Stomach smooth muscle (tissue), 2 donors: ENCODE measurements around the gene DENND2D.

ENCODE experiments used
- H3K27ac ChIP-seq: one replicate; pipeline ENCODE4 v1.7.0; 2013; ENCODE audit warnings: mild to moderate bottlenecking, low read length, inconsistent platforms
- H3K27me3 ChIP-seq, 2 donors: one replicate each; pipeline ENCODE4 v1.7.0; 2013; ENCODE audit warnings: low read length in 2 of 2; ENCODE audit not compliant: insufficient read depth in 2 of 2, control insufficient read depth in 1 of 2
- H3K36me3 ChIP-seq, 2 donors: one replicate each; pipeline ENCODE4 v1.7.0; 2013; ENCODE audit warnings: low read length in 2 of 2; ENCODE audit not compliant: control insufficient read depth in 2 of 2, insufficient read depth in 2 of 2
- H3K4me1 ChIP-seq: one replicate; pipeline ENCODE4 v1.7.0; 2013; ENCODE audit warnings: low read length; ENCODE audit not compliant: control insufficient read depth, insufficient read depth
- H3K4me3 ChIP-seq, 2 donors: one replicate each; pipeline ENCODE4 v1.7.0; 2013; ENCODE audit warnings: low read length in 2 of 2
- H3K9ac ChIP-seq, 2 donors: one replicate each; pipeline ENCODE4 v1.7.0; 2013; ENCODE audit warnings: low read length in 2 of 2, mild to moderate bottlenecking in 1 of 2
- H3K9me3 ChIP-seq, 2 donors: one replicate each; pipeline ENCODE4 v1.7.0; 2013; ENCODE audit warnings: low read length in 2 of 2; ENCODE audit not compliant: control insufficient read depth in 2 of 2
- donor health status: healthy.
- donor health status: Pancreatic carcinoma.

Gene DENND2D

GRCh38 chr1:111201275-111202090 lies 1.0 kb upstream of the DENND2D start:
- Histone ChIP-seq H3K4me3 (no peak overlapping the region), H3K27me3 (peaks cover 8 to 18% of the 10 kb centered on the region in 2 donors), H3K27ac (no peak overlapping the region), H3K9ac (no peak overlapping the region), H3K4me1 (peaks cover 10% of the 10 kb centered on the region), H3K36me3 (no peaks in the 10 kb centered on the region), H3K9me3 (no peaks in the 10 kb centered on the region)

- no peaks in the 10 kb centered on the region for H3K36me3 ChIP-seq
- no peak overlapping the region for H3K9ac ChIP-seq
- no peak overlapping the region for H3K4me3 ChIP-seq
- peaks cover 10% of the 10 kb centered on the region for H3K4me1 ChIP-seq
- no peaks in the 10 kb centered on the region for H3K9me3 ChIP-seq
- H3K27ac ChIP-seq, result no peak overlapping the region
- H3K27me3 ChIP-seq, result peaks cover 8 to 18% of the 10 kb centered on the region in 2 donors
Measured at GRCh38 chr1:111200802-111201161, 336 bp upstream of the DENND2D start.

GRCh38 chr1:111199329-111199728 lies 1.1 kb downstream of the DENND2D start:
- peaks cover 5 to 6% of the 10 kb centered on the region in 2 donors for H3K27me3 ChIP-seq
- H3K27ac ChIP-seq, result no peak overlapping the region
- H3K4me3 ChIP-seq, result peak overlapping the region in 1 of 2 donors; percentile 15
- H3K4me1 ChIP-seq, result peaks cover 8% of the 10 kb centered on the region
- H3K36me3 ChIP-seq, result no peaks in the 10 kb centered on the region
- H3K9ac ChIP-seq, result no peak overlapping the region
- no peaks in the 10 kb centered on the region for H3K9me3 ChIP-seq

DNA sequence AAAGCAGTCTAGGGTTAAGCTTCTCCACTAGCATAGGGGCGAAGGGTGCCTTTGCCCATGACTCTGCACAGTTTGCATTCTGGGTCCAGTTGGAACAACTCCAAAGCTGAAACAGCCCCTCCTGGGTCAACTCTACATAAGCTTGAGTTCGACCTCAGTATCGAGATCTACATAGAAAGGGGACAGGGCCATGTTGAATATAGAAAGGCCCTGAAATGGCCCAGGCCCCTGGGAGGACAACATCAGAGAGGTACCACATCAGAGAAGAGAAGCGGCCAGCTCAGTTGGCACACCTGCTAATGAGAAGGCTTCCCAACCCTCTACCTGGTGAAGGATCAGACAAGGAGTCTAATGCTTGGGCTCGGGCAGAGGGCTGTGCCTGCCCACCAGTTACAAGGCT lies 1.6 kb downstream of the DENND2D start:
- Histone ChIP-seq H3K36me3 (no peaks in the 10 kb centered on the region), H3K4me1 (peaks cover 8% of the 10 kb centered on the region), H3K27me3 (peaks cover 4 to 5% of the 10 kb centered on the region in 2 donors), H3K9me3 (no peaks in the 10 kb centered on the region), H3K4me3 (peak overlapping the region in 1 of 2 donors; percentile 15), H3K9ac (no peak overlapping the region), H3K27ac (no peak overlapping the region)

DNA sequence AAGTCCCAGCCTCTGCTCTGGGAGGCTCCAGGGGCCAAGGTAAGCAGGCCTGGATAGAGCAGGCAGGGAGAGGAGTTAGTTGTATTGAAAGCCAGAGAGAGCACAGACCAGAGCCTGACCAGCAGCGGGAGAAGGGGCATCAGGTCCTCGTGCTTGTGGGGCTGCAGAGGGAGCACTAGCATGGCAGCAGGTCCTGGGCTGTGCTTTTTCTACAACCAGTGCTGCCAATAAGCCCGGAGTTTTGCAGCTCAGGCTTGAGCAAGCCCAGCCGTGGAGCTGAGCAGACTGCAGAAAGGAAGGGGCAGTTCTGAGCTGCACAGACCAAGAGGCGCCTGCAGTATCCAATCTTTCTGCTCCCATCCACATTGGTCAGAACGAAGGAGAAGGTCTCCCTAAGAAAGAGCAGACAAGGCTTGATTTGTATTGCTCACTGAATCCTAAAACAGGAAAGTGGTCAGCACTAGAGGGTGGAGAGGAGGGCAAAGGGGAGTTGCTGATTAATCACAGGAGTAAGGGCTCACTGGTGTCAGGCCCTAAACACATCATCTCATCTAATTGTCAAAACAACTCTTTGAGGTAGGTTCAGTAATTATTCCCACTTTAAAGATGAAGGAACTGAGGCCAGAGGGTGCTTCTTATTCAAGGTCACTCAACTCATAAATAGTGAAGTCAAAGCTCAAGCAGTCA lies 2.7 kb downstream of the DENND2D start:
- peaks cover 5% of the 10 kb centered on the region for H3K4me1 ChIP-seq
- no peaks in the 10 kb centered on the region for H3K9me3 ChIP-seq
- peaks cover 3 to 4% of the 10 kb centered on the region in 2 donors for H3K27me3 ChIP-seq
- no peak overlapping the region for H3K27ac ChIP-seq
- H3K9ac ChIP-seq, result no peak overlapping the region
- H3K36me3 ChIP-seq, result no peaks in the 10 kb centered on the region
- H3K4me3 ChIP-seq, result no peak overlapping the region

- H3K4me3 ChIP-seq, result no peak overlapping the region
- no peak overlapping the region for H3K27ac ChIP-seq
- peaks cover 7% of the 10 kb centered on the region for H3K4me1 ChIP-seq
- no peak overlapping the region for H3K9ac ChIP-seq
- no peaks in the 10 kb centered on the region for H3K9me3 ChIP-seq
- H3K36me3 ChIP-seq, result no peaks in the 10 kb centered on the region
- H3K27me3 ChIP-seq, result peaks cover 3 to 4% of the 10 kb centered on the region in 2 donors
Measured at GRCh38 chr1:111196213-111196612, 4.2 kb downstream of the DENND2D start.

GRCh38 chr1:111195002-111195684 lies 5.3 kb downstream of the DENND2D start:
- peaks cover 3 to 4% of the 10 kb centered on the region in 2 donors for H3K27me3 ChIP-seq
- peaks cover 7% of the 10 kb centered on the region for H3K4me1 ChIP-seq
- H3K4me3 ChIP-seq, result no peak overlapping the region
- no peak overlapping the region for H3K27ac ChIP-seq
- H3K9me3 ChIP-seq, result no peaks in the 10 kb centered on the region
- H3K9ac ChIP-seq, result no peak overlapping the region
- no peaks in the 10 kb centered on the region for H3K36me3 ChIP-seq

DNA sequence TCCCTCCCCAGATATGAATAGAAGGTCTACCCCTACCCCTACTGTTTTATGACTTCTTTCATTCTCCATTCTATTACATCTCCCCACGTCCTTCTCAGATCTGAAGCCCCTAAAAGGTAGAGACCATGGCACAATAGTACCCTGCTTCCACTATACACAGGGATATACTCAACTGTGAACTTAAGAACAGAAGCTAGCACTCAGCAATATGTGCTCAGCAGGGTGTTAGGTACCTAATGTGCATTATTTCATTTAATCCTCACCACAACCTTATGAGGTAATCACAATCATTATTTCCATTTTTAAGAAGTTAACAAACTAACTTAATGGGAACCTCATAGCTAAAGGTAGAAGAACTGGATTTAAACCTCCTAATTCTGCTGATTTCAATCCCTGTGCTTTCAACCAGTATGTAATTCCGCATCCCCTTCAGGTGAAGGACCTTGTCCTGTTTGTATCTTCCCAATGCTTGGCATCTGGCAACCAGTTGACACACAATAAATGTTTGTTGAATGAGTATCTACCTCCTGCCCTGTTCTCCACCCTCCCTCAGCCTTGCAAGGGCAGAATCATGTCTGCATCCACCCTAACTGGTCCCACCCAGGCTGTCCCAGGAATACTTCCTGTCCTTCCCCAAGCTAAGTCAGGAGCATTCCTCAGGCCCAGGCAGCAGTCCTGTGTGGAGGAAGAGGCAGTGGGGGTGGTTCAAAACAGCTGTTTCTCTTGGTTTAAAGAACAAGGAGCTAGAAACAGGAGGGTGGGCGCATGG lies 6.5 kb downstream of the DENND2D start:
- H3K9me3 ChIP-seq, result no peaks in the 10 kb centered on the region
- peaks cover 7% of the 10 kb centered on the region for H3K4me1 ChIP-seq
- H3K9ac ChIP-seq, result no peak overlapping the region
- H3K36me3 ChIP-seq, result no peaks in the 10 kb centered on the region
- H3K4me3 ChIP-seq, result no peak overlapping the region
- H3K27me3 ChIP-seq, result peaks cover 0 to 3% of the 10 kb centered on the region in 2 donors
- no peak overlapping the region for H3K27ac ChIP-seq

DNA sequence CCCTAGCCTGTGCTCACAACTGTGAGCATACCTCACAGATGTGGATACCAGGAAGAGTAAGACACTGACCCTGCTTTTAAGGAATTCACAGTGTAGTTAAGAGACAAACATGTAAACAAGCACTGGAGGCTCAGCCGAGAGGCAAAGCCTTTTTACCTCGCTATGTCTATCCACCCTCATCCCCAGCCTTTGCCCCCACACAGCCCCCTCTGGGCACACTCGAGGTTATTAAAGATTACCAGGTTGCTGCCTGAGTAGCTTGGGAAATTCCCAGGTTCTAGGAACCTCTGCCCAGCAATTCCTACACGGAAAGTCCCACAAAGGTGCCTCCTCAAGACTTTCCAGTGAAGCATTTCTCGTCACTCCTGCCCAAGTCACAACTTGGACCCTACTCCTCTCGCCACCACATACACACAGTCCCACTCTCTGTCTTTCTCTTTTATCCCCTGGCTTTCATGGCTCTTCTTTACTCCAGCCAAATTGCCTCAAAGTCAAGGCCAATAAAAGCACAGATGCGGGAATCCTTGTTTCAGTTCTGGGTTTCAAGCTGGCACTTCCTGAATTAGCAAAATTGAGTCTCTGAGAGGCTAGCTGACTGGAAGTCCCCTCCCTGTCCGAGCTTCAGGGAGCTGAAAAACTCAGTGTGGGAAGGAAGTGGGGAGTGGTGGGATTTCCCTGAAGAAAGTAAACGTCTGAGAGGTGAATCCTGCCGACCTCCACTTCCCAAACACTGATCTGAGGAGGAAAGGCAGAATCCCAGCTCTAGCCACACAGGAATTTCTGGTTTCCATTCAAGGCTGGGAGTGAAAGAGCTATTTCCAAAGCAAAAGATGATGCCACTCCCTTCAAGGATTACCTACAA lies 7.6 kb downstream of the DENND2D start:
- H3K9ac ChIP-seq, result no peak overlapping the region
- no peak overlapping the region for H3K27ac ChIP-seq
- no peak overlapping the region for H3K4me3 ChIP-seq
- peaks cover 8% of the 10 kb centered on the region in 2 donors for H3K36me3 ChIP-seq
- peaks cover 0 to 2% of the 10 kb centered on the region in 2 donors for H3K27me3 ChIP-seq
- peaks cover 7% of the 10 kb centered on the region for H3K4me1 ChIP-seq
- H3K9me3 ChIP-seq, result no peaks in the 10 kb centered on the region
